Measurements from ENCODE around the gene MRPL37.

The MRPL37 gene

DNA sequence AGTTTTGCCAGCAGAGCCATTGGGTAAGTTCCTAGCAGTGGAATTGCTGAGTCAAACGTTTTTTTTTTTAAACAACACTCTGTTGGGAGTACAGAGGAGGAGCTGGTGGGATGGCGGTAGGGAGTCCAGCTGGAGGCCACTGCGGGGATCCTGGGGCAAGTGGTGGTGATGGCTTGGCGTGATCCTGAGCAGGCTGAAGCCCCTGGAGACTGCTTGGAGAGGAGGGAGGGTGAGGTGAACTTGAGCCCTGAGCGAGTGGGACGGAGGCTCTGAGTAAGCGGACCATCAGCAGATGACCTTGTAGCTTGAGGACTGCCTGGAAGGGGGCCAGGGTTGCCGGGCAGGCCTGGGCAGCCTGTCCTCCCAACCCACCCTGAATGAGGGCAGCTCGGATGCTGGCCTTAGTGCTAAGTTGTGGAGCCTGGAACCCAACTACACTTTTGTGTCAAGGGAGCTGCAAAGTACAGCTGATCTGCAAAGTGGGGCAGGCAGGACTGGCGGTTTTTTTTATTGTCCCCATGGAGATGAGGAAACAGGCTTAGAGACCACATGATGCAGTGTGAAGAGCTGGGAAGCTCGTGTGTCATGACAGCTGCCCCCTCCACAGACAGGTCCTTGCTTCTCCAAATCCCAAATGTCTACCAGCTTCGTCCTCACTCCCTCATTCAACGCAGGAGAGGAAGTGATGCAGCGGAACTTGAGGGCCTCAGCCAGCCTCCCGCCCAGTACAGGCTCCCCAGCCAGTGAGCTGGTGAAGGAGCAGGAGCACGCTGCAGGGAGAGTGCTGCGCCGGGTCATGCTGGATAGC, 20.2 kb downstream of the MRPL37 start:
- H3K9ac ChIP-seq (ENCODE audit: insufficient read length) = peak overlapping the region; percentile 37
- DNase-seq (ENCODE audit: low read depth, low spot score) = no peak
- H3K9me3 ChIP-seq (ENCODE audit: low read depth, low read length) = no peaks in the 10 kb centered on the region
- peaks cover 45% of the 10 kb centered on the region for H3K36me3 ChIP-seq (ENCODE audit: insufficient read depth, low read length)
- TF ChIP-seq EZH2 (IDR thresholded peaks at IDR 0.05) (no peak), FOXP2 (optimal IDR thresholded peaks at IDR 0.05; ENCODE audit: control extremely low read depth, extremely low read length, insufficient read depth) (no peak), POLR2AphosphoS5 (IDR thresholded peaks at IDR 0.05; ENCODE audit: borderline replicate concordance, low read depth, low read length) (no peak)
- H3K4me3 ChIP-seq = no peak overlapping the region
- peak overlapping the region; percentile 80 for H3K27ac ChIP-seq

DNA sequence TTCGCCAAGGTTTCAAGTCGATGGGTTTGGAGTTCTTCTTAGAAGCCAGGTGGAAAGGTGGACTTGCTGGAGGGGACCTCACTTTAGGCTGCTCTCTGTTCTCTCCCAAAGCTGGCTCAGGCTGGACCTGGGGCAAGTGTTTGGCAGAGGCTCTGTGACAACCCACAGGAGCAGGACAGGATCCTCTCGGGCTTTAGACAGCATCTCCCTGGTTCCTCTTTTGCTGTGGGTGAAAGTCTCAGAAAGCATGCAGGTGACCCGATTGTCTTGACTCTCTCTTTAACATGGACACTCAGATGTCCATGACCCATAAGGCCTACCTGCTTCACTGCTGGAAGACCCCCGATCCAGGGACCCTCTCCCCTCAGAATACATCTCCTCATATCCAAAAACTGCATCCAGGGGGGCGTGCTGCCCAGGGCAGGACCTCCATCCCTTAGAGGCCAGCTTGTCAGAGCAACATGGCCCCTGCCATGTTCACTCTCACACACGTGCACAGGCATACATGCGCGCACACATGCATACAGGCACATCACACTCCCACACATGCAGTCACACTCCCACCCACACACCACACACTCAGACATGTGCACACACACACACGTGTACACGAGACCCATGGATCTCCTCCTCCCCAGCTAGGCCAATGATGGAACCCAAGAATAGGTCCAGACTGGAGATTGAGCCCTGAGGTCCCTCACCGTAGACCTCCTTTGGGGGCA, 21.3 kb downstream of the MRPL37 start:
- Histone ChIP-seq H3K27ac (peak overlapping the region; percentile 80; the same call in 1 of the 2 replicates), H3K9ac (ENCODE audit: insufficient read length) (no peak overlapping the region), H3K36me3 (ENCODE audit: insufficient read depth, low read length) (peaks cover 35% of the 10 kb centered on the region), H3K9me3 (ENCODE audit: low read depth, low read length) (no peaks in the 10 kb centered on the region), H3K4me3 (no peak overlapping the region)
- TF ChIP-seq POLR2AphosphoS5 (IDR thresholded peaks at IDR 0.05; ENCODE audit: borderline replicate concordance, low read depth, low read length) (no peak; the same call in 1 of the 2 replicates), FOXP2 (optimal IDR thresholded peaks at IDR 0.05; ENCODE audit: control extremely low read depth, extremely low read length, insufficient read depth) (no peak), EZH2 (IDR thresholded peaks at IDR 0.05) (no peak)
- no peak for DNase-seq (ENCODE audit: low read depth, low spot score)

DNA sequence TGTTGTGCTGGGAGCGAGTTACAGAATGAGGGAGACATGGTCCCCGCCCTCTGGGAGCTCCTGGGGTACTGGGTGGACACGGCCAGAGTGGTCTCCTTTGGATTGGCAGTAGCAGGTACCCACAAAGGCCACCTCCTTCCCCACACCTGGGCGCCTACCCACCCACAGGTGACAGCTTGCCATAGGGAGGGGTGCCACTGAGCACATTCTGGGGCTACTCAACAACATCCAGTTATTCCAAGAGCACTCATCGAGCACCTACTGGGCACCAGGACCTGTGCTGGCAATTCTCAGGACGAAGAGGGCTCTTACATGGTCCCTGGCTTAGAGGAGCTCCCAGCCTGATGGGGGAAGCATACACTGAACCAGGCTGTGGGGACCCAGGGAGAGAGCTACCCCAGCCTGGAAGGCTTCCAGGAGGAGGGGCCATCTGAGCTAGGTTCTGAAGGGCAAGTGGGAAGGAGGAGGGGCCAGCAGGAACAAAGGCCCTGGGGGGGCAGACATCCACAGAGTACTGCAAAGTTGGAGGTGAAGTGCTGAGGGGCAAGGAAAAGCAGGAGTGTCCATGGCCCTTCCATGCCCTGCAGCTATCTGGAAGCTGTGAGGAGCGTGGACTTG, 22.0 kb downstream of the MRPL37 start:
- Histone ChIP-seq H3K27ac (no peak overlapping the region; the same call in 1 of the 2 replicates), H3K36me3 (ENCODE audit: insufficient read depth, low read length) (peaks cover 28% of the 10 kb centered on the region), H3K9me3 (ENCODE audit: low read depth, low read length) (no peaks in the 10 kb centered on the region), H3K4me3 (no peak overlapping the region), H3K9ac (ENCODE audit: insufficient read length) (no peak overlapping the region)
- no peak for DNase-seq (ENCODE audit: low read depth, low spot score)
- no peak; the same call in 1 of the 2 replicates for TF ChIP-seq POLR2AphosphoS5 (IDR thresholded peaks at IDR 0.05; ENCODE audit: borderline replicate concordance, low read depth, low read length)
- no peak for TF ChIP-seq FOXP2 (optimal IDR thresholded peaks at IDR 0.05; ENCODE audit: control extremely low read depth, extremely low read length, insufficient read depth)
- no peak for TF ChIP-seq EZH2 (IDR thresholded peaks at IDR 0.05)

DNA sequence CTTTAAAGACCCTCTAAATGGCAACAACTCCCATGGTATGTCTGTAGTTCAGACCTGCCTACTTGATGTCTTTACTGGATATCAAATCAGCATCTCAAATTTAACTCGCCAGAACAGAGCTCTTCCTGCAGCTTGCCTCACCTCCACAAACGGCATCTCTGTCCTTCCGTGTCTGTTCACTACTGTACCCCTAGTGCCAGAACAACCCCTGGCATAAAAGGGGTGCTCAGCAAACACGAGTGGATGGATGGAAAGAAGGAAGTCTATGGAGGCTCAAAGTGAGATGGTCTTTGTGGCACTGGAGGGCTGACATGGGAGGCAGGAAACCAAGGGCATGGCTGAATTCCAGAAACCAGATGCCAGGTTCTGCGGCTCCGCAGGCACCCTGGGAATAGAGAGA, 22.7 kb downstream of the MRPL37 start:
- Histone ChIP-seq H3K9ac (ENCODE audit: insufficient read length) (no peak overlapping the region), H3K9me3 (ENCODE audit: low read depth, low read length) (no peaks in the 10 kb centered on the region), H3K36me3 (ENCODE audit: insufficient read depth, low read length) (peaks cover 20% of the 10 kb centered on the region), H3K4me3 (no peak overlapping the region), H3K27ac (peak overlapping the region; percentile 44; the same call in 1 of the 2 replicates)
- DNase-seq (ENCODE audit: low read depth, low spot score) = no peak
- no peak for TF ChIP-seq FOXP2 (optimal IDR thresholded peaks at IDR 0.05; ENCODE audit: control extremely low read depth, extremely low read length, insufficient read depth)
- TF ChIP-seq POLR2AphosphoS5 (IDR thresholded peaks at IDR 0.05; ENCODE audit: borderline replicate concordance, low read depth, low read length) = 0 out of 2 replicates have a peak, but pooled peaks have one; percentile 1
- no peak for TF ChIP-seq EZH2 (IDR thresholded peaks at IDR 0.05)

DNA sequence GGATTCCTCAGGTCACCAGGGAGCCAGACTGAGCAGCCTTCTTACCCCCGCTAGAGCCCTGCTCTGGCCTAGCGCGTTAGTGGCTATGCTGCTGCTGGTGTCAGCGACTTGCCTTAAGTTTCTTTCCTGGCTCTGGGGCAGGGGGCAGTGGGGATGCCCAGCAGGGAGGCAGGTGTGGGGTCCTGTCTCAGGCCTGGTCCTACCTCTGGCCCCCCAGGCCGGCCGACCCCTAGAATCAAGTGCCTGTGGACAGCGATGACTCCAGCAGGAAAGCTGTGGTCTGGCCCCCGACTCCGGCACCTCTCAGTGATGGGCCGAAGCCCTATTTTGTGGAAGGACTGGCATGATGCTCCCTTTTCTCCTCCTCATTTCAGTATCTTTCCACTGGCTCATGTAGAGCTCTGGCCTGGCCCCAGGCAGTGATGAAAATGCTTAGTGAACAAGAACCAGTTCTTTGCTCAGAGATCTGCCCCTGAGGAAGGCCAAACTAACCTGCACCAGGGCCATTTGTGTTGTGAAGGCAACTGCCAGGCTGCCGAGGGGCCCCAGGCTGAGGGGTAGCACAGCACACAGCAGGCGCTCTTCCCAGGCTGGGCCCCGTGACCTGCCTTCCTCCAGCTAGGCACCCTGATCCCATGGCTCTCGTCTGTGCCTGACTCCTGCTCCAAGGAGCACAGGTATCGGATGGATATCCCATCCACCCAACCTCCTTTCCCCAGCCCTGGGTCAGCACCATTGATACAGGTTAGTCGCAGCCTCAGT, 23.7 kb downstream of the MRPL37 start:
- no peak overlapping the region for H3K27ac ChIP-seq
- TF ChIP-seq EZH2 (IDR thresholded peaks at IDR 0.05) = no peak
- no peak for TF ChIP-seq FOXP2 (optimal IDR thresholded peaks at IDR 0.05; ENCODE audit: control extremely low read depth, extremely low read length, insufficient read depth)
- TF ChIP-seq POLR2AphosphoS5 (IDR thresholded peaks at IDR 0.05; ENCODE audit: borderline replicate concordance, low read depth, low read length) = no peak; the same call in 1 of the 2 replicates
- no peak for DNase-seq (ENCODE audit: low read depth, low spot score)
- no peak overlapping the region for H3K9ac ChIP-seq (ENCODE audit: insufficient read length)
- no peaks in the 10 kb centered on the region for H3K9me3 ChIP-seq (ENCODE audit: low read depth, low read length)
- peaks cover 12% of the 10 kb centered on the region; the same call in 1 of the 2 replicates for H3K36me3 ChIP-seq (ENCODE audit: insufficient read depth, low read length)
- no peak overlapping the region for H3K4me3 ChIP-seq

DNA sequence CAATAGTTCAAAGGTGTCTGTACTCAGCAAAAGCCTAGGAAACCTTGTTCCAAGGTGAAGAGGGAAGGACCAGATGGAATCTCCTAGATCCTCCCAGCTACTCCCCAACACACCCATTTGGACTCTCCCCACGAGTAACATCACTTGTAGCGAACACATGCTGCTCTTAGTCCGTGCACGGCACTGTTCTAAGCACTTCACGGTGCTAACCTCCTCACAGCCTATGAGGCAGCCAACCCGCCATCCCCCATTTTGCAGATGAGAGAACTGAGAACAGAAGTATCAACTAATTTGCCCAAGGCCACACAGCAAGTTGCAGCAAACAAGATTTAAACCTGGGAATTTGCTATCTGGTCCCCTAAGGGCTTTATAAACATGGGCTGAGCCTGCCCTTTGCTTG, 24.3 kb downstream of the MRPL37 start:
- Histone ChIP-seq H3K4me3 (no peak overlapping the region), H3K27ac (no peak overlapping the region), H3K9me3 (ENCODE audit: low read depth, low read length) (no peaks in the 10 kb centered on the region), H3K36me3 (ENCODE audit: insufficient read depth, low read length) (peaks cover 6% of the 10 kb centered on the region; the same call in 1 of the 2 replicates), H3K9ac (ENCODE audit: insufficient read length) (no peak overlapping the region)
- no peak for TF ChIP-seq EZH2 (IDR thresholded peaks at IDR 0.05)
- TF ChIP-seq POLR2AphosphoS5 (IDR thresholded peaks at IDR 0.05; ENCODE audit: borderline replicate concordance, low read depth, low read length) = no peak
- TF ChIP-seq FOXP2 (optimal IDR thresholded peaks at IDR 0.05; ENCODE audit: control extremely low read depth, extremely low read length, insufficient read depth) = no peak
- no peak for DNase-seq (ENCODE audit: low read depth, low spot score)

DNA sequence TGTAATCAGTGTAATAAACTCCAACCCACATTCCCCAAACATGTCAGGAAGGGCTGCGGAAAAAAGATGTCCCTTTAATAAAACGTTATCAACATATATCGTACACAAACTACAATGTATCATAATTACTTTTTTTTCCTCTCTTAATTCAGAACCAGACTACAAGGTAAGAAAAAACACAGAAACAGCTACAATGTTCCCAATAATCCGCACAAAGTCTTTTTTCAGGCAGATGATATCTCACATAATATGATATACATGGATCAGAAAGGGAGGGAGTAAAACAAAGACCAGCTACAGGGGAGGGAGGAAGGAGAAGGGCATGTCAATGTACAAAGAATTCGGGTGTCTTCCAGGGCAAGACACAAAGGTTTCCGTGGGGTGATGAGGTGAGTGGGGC, 25.4 kb downstream of the MRPL37 start:
- Histone ChIP-seq H3K9ac (ENCODE audit: insufficient read length) (no peak overlapping the region), H3K27ac (no peak overlapping the region), H3K36me3 (ENCODE audit: insufficient read depth, low read length) (no peaks in the 10 kb centered on the region), H3K4me3 (no peak overlapping the region), H3K9me3 (ENCODE audit: low read depth, low read length) (no peaks in the 10 kb centered on the region)
- DNase-seq (ENCODE audit: low read depth, low spot score) = no peak
- TF ChIP-seq FOXP2 (optimal IDR thresholded peaks at IDR 0.05; ENCODE audit: control extremely low read depth, extremely low read length, insufficient read depth) (no peak), POLR2AphosphoS5 (IDR thresholded peaks at IDR 0.05; ENCODE audit: borderline replicate concordance, low read depth, low read length) (no peak), EZH2 (IDR thresholded peaks at IDR 0.05) (no peak)
